ENCODE data around the gene AMH.
A peak's percentile ranks its signal among the peaks of the same experiment; 100 is the strongest.

The AMH gene

GRCh38 chr19:2235381-2236063 is 13.6 kb upstream of the AMH start:
- DNase-seq (ENCODE audit: low spot score): no peak

GRCh38 chr19:2236064-2236313 is 13.1 kb upstream of the AMH start:
- no peak for DNase-seq (ENCODE audit: low spot score)

GRCh38 chr19:2236314-2237050 is 12.6 kb upstream of the AMH start, which contains the start of the genes PLEKHJ1 and SF3A2:
Gene PLEKHJ1, minus strand, starts transcription at chr19:2236329. Its CDS starts 81 bp downstream, at chr19:2236248.
Gene SF3A2, plus strand, starts transcription at chr19:2236824. Its CDS starts 6,595 bp downstream, at chr19:2243419.
- peak; percentile 94 for DNase-seq (ENCODE audit: low spot score)

GRCh38 chr19:2237051-2237868 is 11.9 kb upstream of the AMH start:
- no peak for DNase-seq (ENCODE audit: low spot score)

GRCh38 chr19:2237869-2238153 is 11.3 kb upstream of the AMH start:
- no peak for DNase-seq (ENCODE audit: low spot score)

- peak; percentile 25 for DNase-seq (ENCODE audit: low spot score)
Measured at GRCh38 chr19:2239173-2239572, 9.9 kb upstream of the AMH start.

GRCh38 chr19:2239771-2240770 is 9.1 kb upstream of the AMH start:
- DNase-seq (ENCODE audit: low spot score): peak; percentile 29

- DNase-seq (ENCODE audit: low spot score): no peak
Measured at GRCh38 chr19:2240881-2241760, 8.0 kb upstream of the AMH start.

- DNase-seq (ENCODE audit: low spot score): no peak
Measured at GRCh38 chr19:2242092-2242537, 7.0 kb upstream of the AMH start.

GRCh38 chr19:2242816-2243215 is 6.3 kb upstream of the AMH start:
- no peak for DNase-seq (ENCODE audit: low spot score)

- DNase-seq (ENCODE audit: low spot score): no peak
Measured at GRCh38 chr19:2243274-2244124, 5.6 kb upstream of the AMH start.

GRCh38 chr19:2244125-2244411 is 5.1 kb upstream of the AMH start:
- DNase-seq (ENCODE audit: low spot score): no peak

- no peak for DNase-seq (ENCODE audit: low spot score)
Measured at GRCh38 chr19:2244486-2244885, 4.6 kb upstream of the AMH start.

GRCh38 chr19:2245273-2245672 is 3.9 kb upstream of the AMH start:
- DNase-seq (ENCODE audit: low spot score): no peak

- no peak for DNase-seq (ENCODE audit: low spot score)
Measured at GRCh38 chr19:2246014-2246620, 3.0 kb upstream of the AMH start.

GRCh38 chr19:2246801-2247361 is 2.2 kb upstream of the AMH start:
- no peak for DNase-seq (ENCODE audit: low spot score)

GRCh38 chr19:2247433-2248101 is 1.6 kb upstream of the AMH start:
- DNase-seq (ENCODE audit: low spot score): no peak

GRCh38 chr19:2248136-2249009 is 750 bp upstream of the AMH start:
- DNase-seq (ENCODE audit: low spot score): no peak
